GM06990 (cell line): ENCODE measurements around the gene ERC2.
"Not testable (repeated sequence)": the region's sequence is repeated elsewhere in the genome, so short reads cannot be mapped to it uniquely, and the experiment has no call there.

ENCODE experiments used
- DNase-seq: peaks from one replicate; pipeline ENCODE4 v3.0.0-alpha.2; 2011; ENCODE audit not compliant: insufficient read length; ENCODE audit errors: extremely low read depth
- H3K27me3 ChIP-seq: replicated peaks from 2 replicates; pipeline ENCODE4 v1.6.0; 2011; ENCODE audit warnings: low read length; ENCODE audit not compliant: control insufficient read depth, insufficient read depth
- H3K36me3 ChIP-seq: 2 replicates; pipeline ENCODE4 v1.5.1; 2011; ENCODE audit warnings: low read length; ENCODE audit not compliant: control insufficient read depth, insufficient read depth
- H3K4me3 ChIP-seq: replicated peaks from 2 replicates; pipeline ENCODE4 v1.5.1; 2011; ENCODE audit warnings: low read depth, mild to moderate bottlenecking, control low read depth, low read length
- CTCF ChIP-seq: IDR thresholded peaks from 2 replicates; pipeline ENCODE4 v1.5.1; 2011; ENCODE audit warnings: low read length, control low read depth, mild to moderate bottlenecking, inconsistent platforms; ENCODE audit not compliant: insufficient read depth, poor library complexity, severe bottlenecking

Gene ERC2

DNA sequence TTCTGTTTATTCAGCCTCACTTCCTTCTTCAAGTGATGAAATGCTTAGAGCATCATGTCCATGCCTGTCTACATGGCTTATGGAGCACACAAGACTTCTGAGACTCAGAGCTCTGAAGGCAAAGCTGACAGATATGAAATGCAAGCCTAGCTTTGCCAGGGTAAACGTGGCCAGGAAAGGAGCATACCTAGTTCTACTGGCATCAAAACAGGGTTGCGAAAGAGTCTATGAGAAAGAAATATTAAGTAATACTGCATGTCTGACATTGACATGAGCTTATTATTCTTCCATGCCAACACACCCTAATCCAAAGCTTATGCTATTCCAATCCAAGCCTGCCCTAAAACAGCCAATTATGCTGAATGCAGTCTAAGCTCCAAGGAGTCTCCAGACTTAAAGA, 391.5 kb downstream of the ERC2 start:
- Histone ChIP-seq H3K27me3 (peaks cover 1% of the 10 kb centered on the region; the same call in 1 of the 2 replicates), H3K4me3 (no peak overlapping the region)
- no peak for TF ChIP-seq CTCF

GRCh38 chr3:56075089-56075488, 393.2 kb downstream of the ERC2 start:
- no peak overlapping the region for H3K4me3 ChIP-seq
- no peak for TF ChIP-seq CTCF
- H3K27me3 ChIP-seq, result peaks cover 1% of the 10 kb centered on the region; the same call in 1 of the 2 replicates
- H3K36me3 ChIP-seq, result no peaks in the 10 kb centered on the region
- DNase-seq, result no peak

More for the DNA sequence above, 391.5 kb downstream of the ERC2 start:
- H3K36me3 ChIP-seq, result no peaks in the 10 kb centered on the region
- DNase-seq, result no peak

DNA sequence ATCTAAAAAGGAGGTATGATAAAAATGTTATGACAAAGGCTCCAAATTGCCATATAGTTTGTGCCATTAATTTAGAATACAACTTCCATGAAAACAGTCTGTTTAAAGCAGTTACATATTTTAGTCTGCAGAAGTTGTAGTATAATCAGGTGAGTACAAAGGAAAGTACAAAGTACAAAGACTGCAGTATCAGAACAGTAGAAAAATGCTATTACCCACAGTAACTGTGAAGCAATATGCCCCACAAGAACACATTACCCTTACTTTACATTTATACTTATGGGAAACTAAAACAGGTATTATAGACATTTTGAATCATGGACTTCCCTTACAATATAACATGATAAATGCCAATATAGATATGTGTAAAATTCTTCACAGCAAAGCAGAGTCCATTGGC, 398.5 kb downstream of the ERC2 start:
- Histone ChIP-seq H3K27me3 (peaks cover 1% of the 10 kb centered on the region; the same call in 1 of the 2 replicates), H3K4me3 (no peak overlapping the region), H3K36me3 (no peaks in the 10 kb centered on the region)
- TF ChIP-seq CTCF, result no peak
- no peak for DNase-seq

DNA sequence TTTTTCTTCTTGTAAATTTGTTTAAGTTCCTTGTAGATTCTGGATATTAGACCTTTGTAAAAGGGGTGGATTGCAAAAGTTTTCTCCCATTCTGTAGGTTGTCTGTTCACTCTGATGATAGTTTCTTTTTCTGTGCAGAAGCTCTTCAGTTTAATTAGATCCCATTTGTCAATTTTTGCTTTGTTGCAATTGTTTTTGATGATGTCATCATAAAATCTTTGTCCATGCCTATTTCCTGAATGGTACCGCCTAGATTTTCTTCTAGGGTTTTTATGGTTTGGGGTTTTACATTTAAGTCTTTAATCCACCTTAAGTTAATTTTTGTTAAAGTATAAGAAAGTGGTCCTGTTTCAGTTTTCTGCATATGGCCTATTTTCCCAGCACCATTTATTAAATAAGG, 401.9 kb downstream of the ERC2 start:
- DNase-seq, H3K36me3 ChIP-seq, H3K27me3 ChIP-seq, H3K4me3 ChIP-seq: not testable (repeated sequence)

GRCh38 chr3:56064684-56065083, 403.6 kb downstream of the ERC2 start:
- no peak for TF ChIP-seq CTCF
- no peak overlapping the region for H3K4me3 ChIP-seq
- H3K27me3 ChIP-seq, result no peaks in the 10 kb centered on the region
- no peaks in the 10 kb centered on the region for H3K36me3 ChIP-seq
- no peak for DNase-seq

GRCh38 chr3:56061279-56061626, 407.0 kb downstream of the ERC2 start:
- Histone ChIP-seq H3K36me3 (no peaks in the 10 kb centered on the region), H3K27me3 (no peaks in the 10 kb centered on the region), H3K4me3 (no peak overlapping the region)
- DNase-seq, result no peak
- TF ChIP-seq CTCF, result no peak
